KBM-7 (cell line): ENCODE results near the gene KDM5B.

Experiments
- DNase-seq: peaks from one replicate; pipeline ENCODE4 v3.0.0-alpha.2; 2015
- in situ Hi-C: fragments of 300-500 bp; cut with MboI; formaldehyde crosslinking; loops from 2 replicates; pipeline ENCODE4 v1.14.3; 2020; ENCODE audit warnings: low sequenced_read_pairs, low pct_unique_long_range_greater_than_20kb, mixed read lengths

The KDM5B gene

GRCh38 chr1:202694314-202694713 is 113.9 kb downstream of the KDM5B start:
- no peak for DNase-seq

GRCh38 chr1:202692959-202693555 is 115.2 kb downstream of the KDM5B start:
- in situ Hi-C loops, result no loop called here
- peak; percentile 65 for DNase-seq

More at GRCh38 chr1:202694314-202694713, 113.9 kb downstream of the KDM5B start:
- in situ Hi-C loops, result no loop called here

DNA sequence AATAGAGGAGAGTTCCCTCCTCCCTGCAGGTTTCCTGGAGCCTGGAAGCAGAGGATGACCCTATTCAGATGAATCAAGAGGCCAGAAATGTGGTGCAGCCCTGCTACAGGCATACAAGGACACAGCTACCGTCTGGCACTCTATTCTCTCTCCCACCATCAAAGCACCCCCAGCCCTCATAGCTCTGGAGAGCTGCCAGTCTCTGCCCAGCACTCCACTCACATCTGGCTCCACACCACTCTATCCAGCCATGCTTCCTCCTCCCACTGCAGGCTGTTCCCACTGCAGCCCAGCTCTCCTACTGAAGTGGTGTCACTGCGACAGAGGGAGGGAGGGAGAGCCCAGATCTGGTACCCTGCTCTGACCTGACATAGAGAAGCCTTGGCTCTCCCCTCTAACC is 116.4 kb downstream of the KDM5B start:
- no peak for DNase-seq
- in situ Hi-C loops, result no loop called here

GRCh38 chr1:202689493-202690342 is 118.5 kb downstream of the KDM5B start:
- in situ Hi-C loops, result no loop called here
- no peak for DNase-seq

- DNase-seq, result no peak
- in situ Hi-C loops, result no loop called here
Observed at GRCh38 chr1:202689082-202689481, 119.1 kb downstream of the KDM5B start.

GRCh38 chr1:202688401-202688800 is 119.8 kb downstream of the KDM5B start:
- in situ Hi-C loops, result no loop called here
- DNase-seq, result no peak

DNA sequence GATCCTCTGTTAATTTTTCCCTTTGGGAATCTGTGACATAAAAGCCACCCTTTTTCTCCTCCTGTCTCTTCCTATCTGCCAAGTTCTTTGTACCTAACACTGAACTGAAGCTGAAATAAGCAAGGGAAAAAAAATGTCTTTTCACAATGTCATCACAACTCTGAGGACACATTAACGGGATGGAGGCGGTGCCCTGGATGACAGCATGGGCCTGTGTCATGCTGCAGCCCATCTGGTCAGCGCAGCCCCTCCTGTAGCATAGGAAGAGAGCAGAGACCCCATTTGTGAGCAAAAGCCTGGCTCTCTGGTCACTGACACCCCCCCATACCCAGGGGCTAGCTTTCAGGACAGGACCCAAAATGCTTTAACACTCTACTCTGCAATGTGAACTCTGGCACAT is 120.4 kb downstream of the KDM5B start:
- DNase-seq, result no peak
- in situ Hi-C loops, result no loop called here

DNA sequence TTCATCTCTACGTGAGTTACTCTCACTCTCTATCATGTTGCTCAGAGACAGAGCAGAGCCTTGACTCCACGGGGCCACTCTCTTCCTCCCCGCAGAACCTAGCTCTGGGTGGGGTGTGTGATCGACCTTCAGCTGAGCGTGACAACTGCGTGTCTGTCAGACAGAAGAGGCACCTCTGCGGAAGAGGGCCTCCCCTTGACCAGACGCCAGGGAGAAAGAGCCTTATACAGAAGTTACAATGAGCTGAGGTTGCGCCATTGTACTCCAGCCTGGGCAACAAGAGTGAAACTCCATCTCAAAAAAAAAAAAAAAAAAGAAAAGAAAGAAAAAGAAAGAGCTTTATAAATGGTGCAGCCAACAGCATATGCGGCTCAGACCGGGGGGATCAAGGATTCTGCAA is 120.9 kb downstream of the KDM5B start:
- DNase-seq, result no peak
- in situ Hi-C loops, result no loop called here

GRCh38 chr1:202685641-202686040 is 122.6 kb downstream of the KDM5B start:
- in situ Hi-C loops, result no loop called here

DNA sequence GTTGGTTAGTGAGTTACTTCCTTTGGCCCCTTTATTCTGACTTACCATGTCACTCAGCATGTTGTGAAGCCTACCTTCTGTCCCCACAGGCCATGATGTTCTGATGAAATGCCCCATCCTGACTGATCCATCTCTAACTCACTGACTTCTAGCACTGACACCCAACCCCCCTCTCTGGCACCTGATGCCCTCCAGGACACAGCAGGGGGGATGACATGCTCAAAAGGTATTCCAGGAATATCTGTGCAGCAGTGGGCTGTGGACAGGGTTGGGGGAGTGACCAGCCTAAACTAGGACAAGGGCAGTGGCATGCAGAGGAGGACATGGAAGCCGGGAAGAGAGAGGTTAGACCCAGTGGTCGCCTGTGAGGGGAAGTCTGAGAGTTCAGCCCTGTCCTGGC is 123.5 kb downstream of the KDM5B start:
- in situ Hi-C loops, result no loop called here
- no peak for DNase-seq

More at GRCh38 chr1:202685641-202686040, 122.6 kb downstream of the KDM5B start:
- DNase-seq, result no peak

DNA sequence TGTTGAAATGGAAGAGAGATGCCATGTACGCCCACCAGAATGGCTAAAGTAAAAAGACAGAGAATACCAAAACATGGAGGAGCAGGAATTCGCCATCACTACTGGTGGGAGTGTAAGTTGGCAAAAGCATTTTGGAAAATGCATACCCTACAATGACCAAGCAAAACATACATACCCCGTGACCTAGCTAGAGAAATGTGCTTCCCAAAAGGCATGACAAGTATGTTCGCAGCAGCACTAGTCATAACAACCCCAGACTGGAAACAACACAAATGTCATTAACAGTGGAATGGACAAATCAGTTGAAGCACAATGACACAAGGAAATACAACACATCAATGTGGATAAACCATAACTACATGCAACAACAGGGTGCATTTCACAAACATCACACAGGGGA is 125.2 kb downstream of the KDM5B start:
- DNase-seq, result no peak
- in situ Hi-C loops, result no loop called here

DNA sequence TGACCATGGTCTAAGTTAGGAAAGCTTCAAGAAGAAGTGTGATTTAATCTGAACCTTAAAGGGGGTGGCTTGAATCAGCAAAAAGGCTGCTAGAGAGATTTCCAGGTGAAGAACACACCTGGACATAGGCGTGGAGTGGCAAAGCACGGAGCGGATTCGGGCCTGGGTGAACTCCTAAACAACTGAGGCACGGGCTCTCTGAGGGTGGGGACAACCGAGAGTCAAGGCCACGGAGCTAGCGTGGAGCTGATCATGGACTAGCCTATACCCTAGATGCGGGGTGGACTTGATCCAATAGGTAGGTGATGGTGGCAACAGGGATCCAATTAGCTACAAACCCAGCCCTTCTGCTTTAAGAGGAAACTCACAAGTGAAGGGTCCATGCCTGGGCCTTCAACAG is 125.7 kb downstream of the KDM5B start:
- in situ Hi-C loops, result no loop called here
- no peak for DNase-seq

GRCh38 chr1:202681736-202682420 is 126.3 kb downstream of the KDM5B start:
- DNase-seq, result no peak
- in situ Hi-C loops, result no loop called here

DNA sequence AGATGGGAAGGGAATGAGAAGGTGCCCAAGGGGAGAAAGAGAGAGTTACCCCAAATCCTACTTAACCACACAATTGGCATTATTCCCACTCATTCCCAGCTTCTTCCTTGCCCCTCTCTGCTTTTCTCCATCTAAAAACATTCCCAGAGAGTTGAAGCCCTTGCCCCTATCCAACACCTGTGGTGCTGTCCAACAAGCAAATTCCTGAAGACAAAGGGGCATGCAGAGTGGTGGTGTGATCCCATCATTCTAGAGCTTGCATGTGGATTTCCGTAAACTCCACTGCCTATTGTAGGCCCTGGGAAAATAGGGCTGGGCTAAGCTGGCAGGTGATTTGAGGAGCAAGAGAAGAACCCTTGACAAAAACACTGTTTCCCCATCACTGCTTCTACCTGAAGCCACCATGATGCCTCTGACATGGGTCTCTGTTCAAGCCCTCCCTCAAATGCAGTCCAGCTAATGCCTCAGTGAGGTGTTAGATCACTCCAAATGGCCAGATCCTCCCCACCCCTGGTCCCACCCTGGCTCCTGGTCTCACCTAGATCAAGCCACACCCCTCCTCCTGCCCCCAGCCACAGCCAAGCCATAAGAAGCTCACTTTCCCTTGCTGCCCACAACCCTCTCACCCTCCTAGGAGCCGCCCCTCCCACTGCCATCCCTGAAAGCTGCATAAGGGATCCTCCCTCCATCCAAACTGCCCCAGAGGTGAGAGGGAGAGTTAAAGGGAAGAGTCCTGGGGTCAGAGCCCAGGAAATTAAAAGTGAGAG is 127.5 kb downstream of the KDM5B start:
- in situ Hi-C loops, result no loop called here
- no peak for DNase-seq

DNA sequence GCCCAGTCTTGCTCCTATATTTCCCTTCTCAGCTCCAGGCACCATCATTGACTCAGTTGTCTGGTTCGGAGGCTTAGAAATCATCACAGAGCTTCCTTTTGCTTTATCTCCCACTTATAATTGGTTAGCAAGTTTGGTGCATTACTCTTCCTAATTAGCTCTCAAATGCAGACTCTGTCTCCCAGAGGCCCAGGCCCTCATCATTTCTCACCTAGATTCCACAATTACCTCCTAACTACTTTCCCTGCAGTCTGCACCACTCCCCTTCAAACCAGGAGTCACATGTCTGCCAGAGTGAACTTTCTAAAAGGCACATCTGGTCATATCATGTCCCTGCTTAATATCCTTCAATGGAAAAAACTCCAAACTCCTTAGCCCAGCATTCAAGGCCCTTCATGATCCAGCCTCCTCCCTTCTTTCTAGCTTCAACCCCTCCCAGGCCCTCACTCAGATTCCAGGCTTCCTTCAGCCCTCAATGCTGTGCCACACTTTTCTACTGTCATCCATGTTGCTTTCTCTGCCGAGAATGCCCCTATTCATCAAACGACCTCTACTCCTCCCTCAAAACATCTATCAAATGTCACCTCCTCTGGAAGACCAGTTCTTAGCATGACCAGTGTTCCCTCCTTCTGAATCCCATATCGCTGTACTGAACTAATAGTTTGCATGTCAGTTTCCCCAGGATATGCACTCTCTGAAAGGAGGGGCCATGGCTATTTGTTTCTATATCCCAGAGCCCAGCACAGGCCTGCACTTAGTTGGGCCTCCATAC is 128.6 kb downstream of the KDM5B start:
- DNase-seq, result no peak
- in situ Hi-C loops, result no loop called here

DNA sequence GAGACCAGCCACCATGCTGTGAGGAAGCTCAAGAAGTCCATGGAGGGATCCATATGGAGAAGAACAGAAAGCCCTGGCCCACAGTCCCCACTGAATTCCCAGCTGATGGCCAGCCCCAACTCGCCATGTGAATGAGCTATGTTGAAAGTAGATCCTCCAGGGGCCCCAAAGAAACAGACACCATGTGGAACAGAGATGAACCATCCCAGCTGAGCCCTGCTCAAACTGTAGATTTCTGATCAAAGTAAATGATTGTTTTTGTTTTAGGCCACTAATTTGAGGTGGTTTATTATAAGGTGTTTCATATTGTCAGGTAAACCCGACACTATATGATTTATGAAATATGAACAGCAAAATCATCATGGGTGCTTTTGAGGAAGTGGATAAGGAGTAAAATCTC is 130.8 kb downstream of the KDM5B start:
- no peak for DNase-seq
- in situ Hi-C loops, result no loop called here
